Esophagus squamous epithelium (tissue), 4 donors: ENCODE data around the gene PIK3R5.

ENCODE experiments used
- POLR2A ChIP-seq, 4 donors: fragments of 450-650 bp; IDR thresholded peaks; one replicate each; pipeline ENCODE4 v1.6.1; 2017; ENCODE audit warnings: antibody characterized with exemption in 4 of 4, mild to moderate bottlenecking in 4 of 4, moderate library complexity in 3 of 4
- TF ChIP-seq, protein P1 (sequence below), 6 experiments: fragments of 450-650 bp in 4 of 6; fragments of 200-600 bp in 2 of 6; sonication (generic) in 2 of 6; IDR thresholded peaks; one replicate each; pipeline ENCODE4 v1.5.1; 2016 to 2019; ENCODE audit warnings: antibody characterized with exemption in 6 of 6, mild to moderate bottlenecking in 4 of 6, moderate library complexity in 4 of 6

DNA sequence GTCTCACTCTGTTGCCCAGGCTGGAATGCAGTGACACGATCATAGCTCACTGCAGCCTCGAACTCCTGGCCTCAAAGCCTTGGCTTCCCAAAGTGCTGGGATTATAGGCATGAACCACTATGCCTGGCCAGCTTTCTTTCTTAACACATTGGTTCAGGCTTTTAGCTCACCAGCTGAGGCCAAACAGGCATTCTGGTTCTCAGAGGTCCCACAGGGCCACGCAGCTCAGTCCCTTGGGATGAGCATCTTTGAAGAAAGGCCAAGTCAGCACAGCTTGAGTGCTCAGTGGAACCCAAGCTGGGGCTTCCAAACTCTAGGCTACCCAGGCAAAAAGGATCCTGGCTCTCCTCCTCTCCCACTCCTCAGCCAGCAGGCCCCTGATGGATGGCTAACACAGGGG is 2.5 kb downstream of the PIK3R5 start:
- TF ChIP-seq, protein P1, sequence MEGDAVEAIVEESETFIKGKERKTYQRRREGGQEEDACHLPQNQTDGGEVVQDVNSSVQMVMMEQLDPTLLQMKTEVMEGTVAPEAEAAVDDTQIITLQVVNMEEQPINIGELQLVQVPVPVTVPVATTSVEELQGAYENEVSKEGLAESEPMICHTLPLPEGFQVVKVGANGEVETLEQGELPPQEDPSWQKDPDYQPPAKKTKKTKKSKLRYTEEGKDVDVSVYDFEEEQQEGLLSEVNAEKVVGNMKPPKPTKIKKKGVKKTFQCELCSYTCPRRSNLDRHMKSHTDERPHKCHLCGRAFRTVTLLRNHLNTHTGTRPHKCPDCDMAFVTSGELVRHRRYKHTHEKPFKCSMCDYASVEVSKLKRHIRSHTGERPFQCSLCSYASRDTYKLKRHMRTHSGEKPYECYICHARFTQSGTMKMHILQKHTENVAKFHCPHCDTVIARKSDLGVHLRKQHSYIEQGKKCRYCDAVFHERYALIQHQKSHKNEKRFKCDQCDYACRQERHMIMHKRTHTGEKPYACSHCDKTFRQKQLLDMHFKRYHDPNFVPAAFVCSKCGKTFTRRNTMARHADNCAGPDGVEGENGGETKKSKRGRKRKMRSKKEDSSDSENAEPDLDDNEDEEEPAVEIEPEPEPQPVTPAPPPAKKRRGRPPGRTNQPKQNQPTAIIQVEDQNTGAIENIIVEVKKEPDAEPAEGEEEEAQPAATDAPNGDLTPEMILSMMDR (IDR thresholded peaks at IDR 0.05) = no peak
- no peak for TF ChIP-seq POLR2A (IDR thresholded peaks at IDR 0.05)
